Type B pancreatic cell (in vitro differentiated cells): ENCODE data around the gene NUDC. TPM values are rescaled to one million over a fixed set of nuclear protein-coding genes. Genes with fewer than 3 reads are reported as not detected.
A peak's percentile ranks its signal among the peaks of the same experiment; 100 is the strongest.

Experiments
- DNase-seq: peaks from one replicate; pipeline ENCODE4 v3.0.0; 2021; ENCODE audit warnings: mixed read lengths; ENCODE audit not compliant: unreplicated experiment; ENCODE audit errors: extremely low spot score
- H3K27ac Mint-ChIP-seq: 2 replicates; pipeline ENCODE4 v1.8.0; 2021; ENCODE audit warnings: mild to moderate bottlenecking, mixed read lengths
- H3K27me3 Mint-ChIP-seq: 2 replicates; pipeline ENCODE4 v1.8.0; 2021; ENCODE audit warnings: mixed read lengths
- H3K36me3 Mint-ChIP-seq: 2 replicates; pipeline ENCODE4 v1.8.0; 2021; ENCODE audit warnings: mixed read lengths
- H3K4me1 Mint-ChIP-seq: one replicate; pipeline ENCODE4 v1.8.0; 2021; ENCODE audit warnings: mixed read lengths; ENCODE audit not compliant: unreplicated experiment
- H3K4me3 Mint-ChIP-seq: 2 replicates; pipeline ENCODE4 v1.8.0; 2021; ENCODE audit warnings: mild to moderate bottlenecking, mixed read lengths
- H3K9me3 Mint-ChIP-seq: 2 replicates; pipeline ENCODE4 v1.8.0; 2021; ENCODE audit warnings: mixed read lengths
- CTCF ChIP-seq: fragments of 200-600 bp; sonication (generic); conservative IDR thresholded peaks from 2 replicates; pipeline ENCODE4 v1.5.0; 2021; ENCODE audit warnings: antibody characterized with exemption, mild to moderate bottlenecking
- total RNA-seq: library from RNA; stranded (reverse); gene quantifications from 2 replicates; pipeline ENCODE4 v1.2.1, GENCODE V29; 2021; ENCODE audit warnings: low replicate concordance

Gene NUDC
- total RNA-seq, 1 donor from 2014 or later: 82.7 TPM

DNA sequence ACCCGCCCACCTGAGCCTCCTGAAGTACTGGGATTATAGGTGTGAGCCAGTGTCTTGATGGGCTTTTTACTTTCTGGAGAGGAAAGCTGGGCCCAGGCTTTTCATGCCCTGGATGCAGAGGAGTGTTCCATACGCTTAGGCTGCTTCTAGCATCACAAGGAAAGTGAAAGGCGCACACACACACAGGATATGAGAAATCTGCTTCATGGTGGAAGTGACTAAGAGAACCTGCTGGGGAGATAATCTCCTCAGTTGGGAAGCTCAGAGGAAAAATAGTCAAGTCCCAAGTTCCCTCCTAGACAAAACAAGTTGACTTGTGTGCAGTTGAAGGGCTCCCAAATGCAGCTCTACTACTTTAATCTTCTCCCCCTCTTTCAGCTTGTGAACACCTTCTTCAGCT, 2.2 kb downstream of the NUDC start:
- peak overlapping the region; percentile 93 for H3K4me3 Mint-ChIP-seq
- no peak overlapping the region for H3K27ac Mint-ChIP-seq

DNA sequence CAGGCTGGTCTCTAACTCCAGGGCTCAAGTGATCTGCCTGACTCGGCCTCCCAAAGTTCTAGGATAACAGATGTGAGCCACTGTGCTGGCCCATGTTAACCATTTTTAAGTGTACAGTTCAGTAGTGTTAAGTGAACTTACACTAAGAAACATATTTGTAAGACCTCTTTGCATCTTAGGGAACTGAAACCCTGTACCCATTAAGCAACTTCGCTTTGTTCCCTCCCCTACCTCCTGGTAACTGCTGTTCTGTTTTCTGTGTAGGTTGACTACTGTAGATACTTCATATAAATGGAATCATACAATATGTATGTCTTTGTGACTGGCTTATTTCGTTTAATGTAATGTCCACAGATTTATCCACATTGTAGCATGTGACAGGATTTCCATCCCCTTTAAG, 11.0 kb downstream of the NUDC start:
- Mint-ChIP-seq H3K4me1 (no peaks in the 10 kb centered on the region), H3K36me3 (peaks cover 27% of the 10 kb centered on the region), H3K9me3 (no peaks in the 10 kb centered on the region), H3K27me3 (no peaks in the 10 kb centered on the region), H3K27ac (no peak overlapping the region), H3K4me3 (no peak overlapping the region)
- DNase-seq: no peak
- TF ChIP-seq CTCF: no peak

More for the DNA sequence above, 2.2 kb downstream of the NUDC start:
- Mint-ChIP-seq H3K4me1 (peaks cover 26% of the 10 kb centered on the region), H3K27me3 (no peaks in the 10 kb centered on the region), H3K36me3 (peaks cover 27% of the 10 kb centered on the region), H3K9me3 (no peaks in the 10 kb centered on the region)
- DNase-seq: no peak
- TF ChIP-seq CTCF: no peak

GRCh38 chr1:26936823-26937222, 15.3 kb downstream of the NUDC start:
- no peak for TF ChIP-seq CTCF
- Mint-ChIP-seq H3K27ac (no peak overlapping the region), H3K4me3 (no peak overlapping the region), H3K4me1 (no peaks in the 10 kb centered on the region), H3K36me3 (peaks cover 20% of the 10 kb centered on the region), H3K27me3 (no peaks in the 10 kb centered on the region), H3K9me3 (no peaks in the 10 kb centered on the region)
- DNase-seq: no peak

GRCh38 chr1:26938004-26938658, 16.6 kb downstream of the NUDC start:
- no peak for DNase-seq
- H3K27me3 Mint-ChIP-seq: no peaks in the 10 kb centered on the region
- H3K4me1 Mint-ChIP-seq: no peaks in the 10 kb centered on the region
- H3K36me3 Mint-ChIP-seq: peaks cover 25% of the 10 kb centered on the region
- no peaks in the 10 kb centered on the region for H3K9me3 Mint-ChIP-seq
- TF ChIP-seq CTCF: no peak
- no peak overlapping the region for H3K4me3 Mint-ChIP-seq
- H3K27ac Mint-ChIP-seq: no peak overlapping the region

DNA sequence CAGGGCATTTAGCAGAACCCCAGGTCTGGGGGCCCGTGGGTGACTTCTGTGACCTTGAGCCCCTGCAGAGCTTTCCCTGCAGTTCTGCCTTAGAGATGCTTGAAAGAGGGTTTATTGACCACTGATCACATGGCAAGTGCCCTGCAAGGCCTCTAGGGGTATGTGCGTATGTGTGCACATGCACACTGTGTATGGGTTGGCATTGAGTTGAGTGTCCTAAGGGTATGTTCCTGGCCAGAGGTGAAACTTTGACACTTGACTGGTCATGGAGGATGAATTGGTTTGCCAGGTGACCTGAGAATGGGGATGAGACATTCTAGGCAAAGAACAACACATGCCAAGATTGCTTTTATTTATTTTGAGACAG, 17.1 kb downstream of the NUDC start:
- TF ChIP-seq CTCF: peak; percentile 14
- Mint-ChIP-seq H3K27me3 (no peaks in the 10 kb centered on the region), H3K4me1 (no peaks in the 10 kb centered on the region), H3K27ac (peak overlapping the region; percentile 56), H3K4me3 (no peak overlapping the region), H3K36me3 (peaks cover 30% of the 10 kb centered on the region), H3K9me3 (no peaks in the 10 kb centered on the region)
- no peak for DNase-seq

DNA sequence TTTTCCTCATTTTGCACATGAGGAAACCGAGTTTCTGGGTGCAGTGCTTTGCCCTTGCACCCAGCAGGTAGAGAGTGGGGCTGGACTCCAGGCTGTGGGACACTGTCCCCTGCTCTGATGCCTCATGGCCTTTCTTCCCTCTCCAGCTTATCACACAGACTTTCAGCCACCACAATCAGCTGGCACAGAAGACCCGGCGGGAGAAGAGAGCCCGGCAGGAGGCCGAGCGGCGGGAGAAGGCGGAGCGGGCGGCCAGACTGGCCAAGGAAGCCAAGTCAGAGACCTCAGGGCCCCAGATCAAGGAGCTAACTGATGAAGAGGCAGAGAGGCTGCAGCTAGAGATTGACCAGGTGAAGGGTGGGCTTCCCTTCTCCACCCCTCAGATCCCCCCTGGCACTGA, 19.8 kb downstream of the NUDC start:
- Mint-ChIP-seq H3K9me3 (no peaks in the 10 kb centered on the region), H3K27me3 (no peaks in the 10 kb centered on the region), H3K36me3 (peaks cover 25% of the 10 kb centered on the region), H3K27ac (no peak overlapping the region), H3K4me1 (no peaks in the 10 kb centered on the region), H3K4me3 (no peak overlapping the region)
- no peak for TF ChIP-seq CTCF
- no peak for DNase-seq
